GM19035 (cell line): ENCODE data around the gene DLL3.

Experiments used
- ATAC-seq: cut with Tn5 transposase; IDR thresholded peaks from one replicate; pipeline ENCODE4 v1.9.1; 2021; ENCODE audit not compliant: unreplicated experiment

The DLL3 gene

GRCh38 chr19:39550197-39550596 lies 51.5 kb downstream of the DLL3 start:
- no peak for ATAC-seq

DNA sequence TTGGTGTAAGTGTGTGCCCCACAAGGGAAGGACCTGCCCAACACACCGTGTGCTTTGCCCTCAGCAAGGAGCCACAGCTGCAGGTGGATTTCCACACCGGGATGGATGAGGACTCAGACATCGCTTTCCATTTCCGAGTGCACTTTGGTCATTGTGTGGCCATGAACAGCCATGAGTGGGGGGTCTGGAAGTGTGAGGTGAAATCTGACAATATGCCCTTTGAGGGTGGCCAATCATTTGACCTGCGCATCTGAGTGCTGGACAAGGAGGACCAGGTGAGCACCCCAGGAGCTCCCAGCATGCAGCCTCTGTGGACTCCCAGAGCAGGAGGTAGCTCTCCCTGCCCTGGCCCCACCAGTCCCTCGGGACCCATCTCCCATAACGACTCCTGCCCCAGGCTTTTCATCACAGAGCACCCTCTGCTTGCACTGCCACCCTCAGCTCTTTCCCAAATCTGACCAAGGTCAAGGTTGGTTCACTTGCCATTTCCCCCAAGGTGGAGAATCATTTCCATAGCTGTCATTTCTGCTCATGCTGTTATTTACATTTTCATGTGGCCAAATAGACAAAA lies 54.4 kb downstream of the DLL3 start:
- ATAC-seq: no peak

DNA sequence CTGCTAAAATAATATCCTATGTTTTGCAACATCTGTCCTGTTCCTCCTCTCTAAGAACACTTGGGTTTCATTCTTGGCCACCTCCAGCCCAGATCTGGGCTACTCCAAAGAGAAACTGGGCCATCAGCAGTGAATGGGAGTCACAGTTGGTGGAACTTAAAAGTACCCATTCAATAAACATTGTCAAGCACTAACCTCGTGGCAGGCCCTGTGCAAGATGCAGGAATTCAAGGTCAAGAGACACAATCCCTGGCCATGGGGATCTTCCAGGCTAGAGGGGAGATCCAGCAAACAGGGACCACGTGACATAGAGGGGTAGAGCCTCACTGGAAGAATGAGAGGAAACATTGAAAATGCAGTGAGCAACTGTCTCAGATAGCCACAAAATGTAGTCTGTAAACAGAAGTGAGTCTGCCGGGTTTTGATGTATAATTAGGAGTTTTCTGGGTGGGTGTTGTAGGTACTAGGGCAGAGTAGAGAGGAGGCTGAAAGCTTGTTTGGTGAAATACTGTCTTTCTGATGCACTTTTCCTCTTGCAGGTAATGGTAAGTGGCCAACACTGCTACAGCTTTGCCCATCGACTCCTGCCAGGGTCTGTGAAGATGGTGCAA lies 56.1 kb downstream of the DLL3 start:
- no peak for ATAC-seq

DNA sequence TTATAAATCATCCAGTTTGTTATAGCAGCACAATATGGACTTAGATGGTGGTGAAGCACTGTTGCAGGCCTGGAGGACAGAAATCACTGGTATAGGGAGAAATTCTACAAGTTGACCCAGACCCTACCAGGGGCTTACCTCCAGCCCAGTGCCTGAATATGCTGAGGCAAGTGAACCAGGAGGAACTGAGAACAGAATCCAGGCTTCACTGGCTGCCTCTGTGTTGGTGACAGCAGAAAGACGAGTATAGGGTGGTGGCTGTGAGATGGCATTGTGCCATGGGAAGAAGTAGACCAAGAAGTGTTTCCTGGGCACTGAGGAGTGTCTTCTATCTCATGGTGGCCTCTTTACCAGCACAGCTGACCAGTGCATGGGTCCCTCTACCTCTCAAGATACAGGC lies 57.1 kb downstream of the DLL3 start:
- ATAC-seq: no peak
